H1 (cell line): Measurements from ENCODE around the gene TSKS. TPM values are rescaled to one million over a fixed set of nuclear protein-coding genes. Genes with fewer than 3 reads are reported as not detected.

Source experiments
- CTCF ChIA-PET: fragments of 300-600 bp; sonication (Branson Sonifier 250); formaldehyde crosslinking; loops from one replicate; lab custom pipeline; 2021; ENCODE audit not compliant: partially characterized antibody; lab: Charles Lee
- POLR2A ChIA-PET: fragments of 300-600 bp; sonication (Branson Sonifier 250); formaldehyde crosslinking; loops from one replicate; lab custom pipeline; 2021; ENCODE audit warnings: inconsistent platforms; ENCODE audit not compliant: partially characterized antibody; lab: Charles Lee
- DNase-seq, 2 experiments: peaks; one replicate each; pipeline versions ENCODE4 v3.0.0 to v3.0.0-alpha.2; 2010 to 2022; ENCODE audit warnings: low spot score in 2 of 2, low read depth in 1 of 2, mixed read lengths in 1 of 2
- FAIRE-seq: peaks from 2 replicates; lab custom pipeline; 2011; peaks lifted over from hg19 to GRCh38; lab: Jason Lieb, UNC
- H2AFZ ChIP-seq: 2 replicates; pipeline ENCODE4 v1.8.1; 2012; ENCODE audit warnings: low read length, inconsistent platforms
- H2AK5ac ChIP-seq: 2 replicates; pipeline ENCODE4 v1.6.1; 2013; ENCODE audit warnings: low read depth, low read length
- H2BK120ac ChIP-seq: replicated peaks from 2 replicates; pipeline ENCODE3; 2013; ENCODE audit warnings: low read depth, low read length, inconsistent platforms
- H2BK12ac ChIP-seq: 2 replicates; pipeline ENCODE4 v1.6.1; 2013; ENCODE audit warnings: low read depth, low read length
- H2BK15ac ChIP-seq: 2 replicates; pipeline ENCODE4 v1.6.1; 2013; ENCODE audit warnings: low read length
- H2BK20ac ChIP-seq: 2 replicates; pipeline ENCODE4 v1.6.1; 2013; ENCODE audit warnings: low read length
- H2BK5ac ChIP-seq: 2 replicates; pipeline ENCODE4 v1.6.1; 2013; ENCODE audit warnings: low read depth, low read length
- H3K14ac ChIP-seq: 2 replicates; pipeline ENCODE4 v1.6.1; 2013; ENCODE audit warnings: inconsistent platforms; ENCODE audit not compliant: insufficient read length
- H3K18ac ChIP-seq: 2 replicates; pipeline ENCODE4 v1.6.1; 2013; ENCODE audit warnings: low read length; ENCODE audit errors: extremely low read depth
- H3K23ac ChIP-seq: 2 replicates; pipeline ENCODE4 v1.6.1; 2013; ENCODE audit warnings: inconsistent platforms; ENCODE audit not compliant: insufficient read length
- H3K23me2 ChIP-seq: 2 replicates; pipeline ENCODE4 v1.6.1; 2013; ENCODE audit warnings: low read depth, low read length
- H3K27ac ChIP-seq: 2 replicates; pipeline ENCODE4 v1.6.1; 2011; ENCODE audit warnings: low read depth, low read length, inconsistent platforms
- H3K27me3 ChIP-seq, 4 experiments: replicated peaks in 1 of 4; 1 replicate in 1 of 4; 2 replicates in 3 of 4; pipeline versions ENCODE4 v1.6.1 to v1.8.1; 2011 to 2013; ENCODE audit warnings: low read length in 3 of 4, mild to moderate bottlenecking in 3 of 4, inconsistent platforms in 2 of 4, mixed read lengths in 2 of 4, moderate library complexity in 1 of 4; ENCODE audit not compliant: control insufficient read depth in 3 of 4, insufficient read depth in 3 of 4; ENCODE audit errors: extremely low read depth in 1 of 4
- H3K36me3 ChIP-seq, 4 experiments: 2 replicates each; pipeline versions ENCODE4 v1.6.1 to v1.8.1; 2011 to 2013; ENCODE audit warnings: mild to moderate bottlenecking in 4 of 4, low read length in 3 of 4, moderate library complexity in 2 of 4, control low read depth in 1 of 4, inconsistent platforms in 1 of 4; ENCODE audit not compliant: insufficient read depth in 4 of 4, control insufficient read depth in 2 of 4
- H3K4ac ChIP-seq: replicated peaks from 2 replicates; pipeline ENCODE3; 2013; ENCODE audit warnings: low read length, low read depth, mixed read lengths, inconsistent platforms; ENCODE audit not compliant: insufficient read length
- H3K4me1 ChIP-seq, 4 experiments: replicated peaks in 1 of 4; 1 replicate in 1 of 4; 2 replicates in 3 of 4; pipeline versions ENCODE4 v1.6.1 to v1.8.1; 2011 to 2013; ENCODE audit warnings: low read length in 3 of 4, inconsistent platforms in 2 of 4, mixed read lengths in 1 of 4; ENCODE audit not compliant: insufficient read depth in 4 of 4, control insufficient read depth in 3 of 4
- H3K4me2 ChIP-seq, 2 experiments: 2 replicates each; pipeline versions ENCODE4 v1.6.1 to v1.8.1; 2011 to 2013; ENCODE audit warnings: low read depth in 2 of 2, low read length in 2 of 2, control low read depth in 1 of 2, inconsistent platforms in 1 of 2, mild to moderate bottlenecking in 1 of 2; ENCODE audit not compliant: insufficient read depth in 1 of 2
- H3K4me3 ChIP-seq, 4 experiments: fragments of 200-600, 300-600 bp in 1 of 4; sonication (generic), shearing (Covaris generic), sonication (Bioruptor Twin) in 1 of 4; 2 replicates each; pipeline versions ENCODE4 v1.5.1 to v1.8.1; 2011 to 2016; ENCODE audit warnings: low read length in 4 of 4, low read depth in 3 of 4, control low read depth in 2 of 4, inconsistent platforms in 2 of 4, mild to moderate bottlenecking in 2 of 4, mixed read lengths in 1 of 4, moderate library complexity in 1 of 4; ENCODE audit not compliant: insufficient read depth in 2 of 4; ENCODE audit errors: extremely low read depth in 1 of 4
- H3K56ac ChIP-seq: replicated peaks from 2 replicates; pipeline ENCODE3; 2013; ENCODE audit warnings: low read depth, mild to moderate bottlenecking, mixed read lengths, low read length, inconsistent platforms; ENCODE audit not compliant: insufficient read length
- H3K79me1 ChIP-seq: 2 replicates; pipeline ENCODE4 v1.6.1; 2013; ENCODE audit warnings: low read depth, low read length, control low read depth
- H3K79me2 ChIP-seq, 2 experiments: 2 replicates each; pipeline versions ENCODE4 v1.6.1 to v1.8.1; 2012 to 2013; ENCODE audit warnings: low read length in 2 of 2, mild to moderate bottlenecking in 2 of 2, inconsistent platforms in 1 of 2; ENCODE audit not compliant: insufficient read depth in 2 of 2, control insufficient read depth in 1 of 2
- H3K9ac ChIP-seq, 4 experiments: replicated peaks in 1 of 4; 1 replicate in 1 of 4; 2 replicates in 3 of 4; pipeline versions ENCODE4 v1.6.1 to v1.8.1; 2011 to 2013; ENCODE audit warnings: low read depth in 3 of 4, low read length in 3 of 4, control low read depth in 2 of 4, mild to moderate bottlenecking in 2 of 4, moderate library complexity in 2 of 4, inconsistent platforms in 1 of 4; ENCODE audit errors: extremely low read depth in 1 of 4
- H3K9me3 ChIP-seq, 2 experiments: 2 replicates each; pipeline versions ENCODE4 v1.6.1 to v1.8.1; 2012 to 2013; ENCODE audit warnings: mild to moderate bottlenecking in 2 of 2, moderate library complexity in 2 of 2, control low read depth in 1 of 2, inconsistent platforms in 1 of 2, low read depth in 1 of 2, low read length in 1 of 2, mixed read lengths in 1 of 2; ENCODE audit not compliant: insufficient read depth in 2 of 2
- H4K20me1 ChIP-seq, 2 experiments: replicated peaks in 1 of 2; 2 replicates each; pipeline versions ENCODE3 to v1.8.1; 2011 to 2013; ENCODE audit warnings: inconsistent platforms in 2 of 2, low read length in 2 of 2, mild to moderate bottlenecking in 1 of 2; ENCODE audit not compliant: insufficient read depth in 2 of 2, control insufficient read depth in 1 of 2
- H4K5ac ChIP-seq: 2 replicates; pipeline ENCODE4 v1.6.1; 2013; ENCODE audit warnings: low read length, low read depth, mixed read lengths, inconsistent platforms; ENCODE audit not compliant: insufficient read length
- H4K8ac ChIP-seq: 2 replicates; pipeline ENCODE4 v1.8.0; 2013; ENCODE audit warnings: mild to moderate bottlenecking, moderate library complexity, low read length, inconsistent platforms; ENCODE audit not compliant: insufficient read depth; ENCODE audit errors: extremely low read depth
- H4K91ac ChIP-seq: replicated peaks from 2 replicates; pipeline ENCODE3; 2013; ENCODE audit warnings: low read length, mixed read lengths, inconsistent platforms; ENCODE audit not compliant: insufficient read length
- BACH1 ChIP-seq: IDR thresholded peaks from 2 replicates; pipeline ENCODE4 v1.6.1; 2012; ENCODE audit warnings: low read length, improper control_type of control experiment
- EGR1 ChIP-seq: IDR thresholded peaks from 2 replicates; pipeline ENCODE4 v1.6.1; 2011; ENCODE audit warnings: low read depth, low read length, borderline replicate concordance
- HDAC2 ChIP-seq, 2 experiments: fragments of 300-600 bp in 1 of 2; sonication (generic) in 1 of 2; IDR thresholded peaks; 2 replicates each; pipeline ENCODE4 v1.6.1; 2011 to 2012; ENCODE audit warnings: low read depth in 2 of 2, low read length in 2 of 2, mild to moderate bottlenecking in 2 of 2, moderate library complexity in 2 of 2, borderline replicate concordance in 1 of 2, inconsistent platforms in 1 of 2
- NRF1 ChIP-seq: IDR thresholded peaks from 2 replicates; pipeline ENCODE4 v1.6.1; 2011; ENCODE audit warnings: mild to moderate bottlenecking, low read depth, low read length, improper control_type of control experiment
- PHF8 ChIP-seq: fragments of 200-600 bp; sonication (generic); conservative IDR thresholded peaks from 2 replicates; pipeline ENCODE4 v1.7.1; 2012; ENCODE audit warnings: low read depth, mild to moderate bottlenecking, inconsistent platforms, low read length, moderate library complexity
- RBBP5 ChIP-seq: IDR thresholded peaks from 2 replicates; pipeline ENCODE4 v1.7.1; 2012; ENCODE audit warnings: low read depth, mild to moderate bottlenecking, inconsistent platforms, low read length, moderate library complexity, borderline replicate concordance
- RXRA ChIP-seq: IDR thresholded peaks from 2 replicates; pipeline ENCODE4 v1.6.1; 2011; ENCODE audit warnings: low read depth, mild to moderate bottlenecking, low read length, moderate library complexity; ENCODE audit not compliant: insufficient read depth
- SP1 ChIP-seq: IDR thresholded peaks from 2 replicates; pipeline ENCODE4 v1.6.1; 2011; ENCODE audit warnings: low read depth, low read length
- TAF7 ChIP-seq: optimal IDR thresholded peaks from 2 replicates; pipeline ENCODE3; 2011; ENCODE audit warnings: low read depth, mild to moderate bottlenecking, inconsistent platforms, low read length, moderate library complexity, borderline replicate concordance
- TBP ChIP-seq: IDR thresholded peaks from 2 replicates; pipeline ENCODE4 v1.6.1; 2011; ENCODE audit warnings: low read depth, low read length, improper control_type of control experiment
- WGBS, 2 experiments: shearing (Covaris generic) in 1 of 2; methylation state at CpG; one replicate each; pipeline versions ENCODE4 v1.1.6 to v1.1.7; 2013 to 2015; ENCODE audit warnings: low lambda C conversion rate in 2 of 2, mixed read lengths in 2 of 2, inconsistent platforms in 1 of 2, low coverage in 1 of 2, missing lambda C conversion rate in 1 of 2; ENCODE audit not compliant: insufficient replicate concordance in 2 of 2, insufficient coverage in 1 of 2, insufficient read length in 1 of 2; ENCODE audit errors: extremely low coverage in 1 of 2, missing lambda C conversion rate in 1 of 2; 5-methylcytosine and 5-hydroxymethylcytosine counted together
- polyA plus RNA-seq, 7 experiments: library from polyadenylated mRNA; depleted of rRNA in 3 of 7; stranded (reverse) in 5 of 7; unstranded in 2 of 7; fragments of >200 nt in 5 of 7; fragments of 200-250 nt in 2 of 7; gene quantifications; 1 replicate in 5 of 7; 2 replicates in 1 of 7; 4 replicates in 1 of 7; pipeline versions ENCODE4 v1.2.1 to v1.2.3, GENCODE V29; 2011 to 2013; ENCODE audit warnings: missing spikeins in 2 of 7, mixed read lengths in 2 of 7
- total RNA-seq: library from RNA; stranded (reverse); fragmentation: NEBNext Ultra II Directional; extraction: Animal tissue kit (Norgen Biotek cat#: 25700); gene quantifications from 2 replicates; pipeline ENCODE4 v1.2.1, GENCODE V29; 2021

The TSKS gene
- total and polyA plus RNA-seq, 2 of the 8 experiments (the other 6 are each of a cell fraction or from before 2014, with no cell fraction given) = 0.21 TPM; not detected in 1

GRCh38 chr19:49691243-49692146, 71.6 kb downstream of the TSKS start:
- H3K4me2 ChIP-seq = peak overlapping the region; percentile 93 to 99
- H2AFZ ChIP-seq = peak overlapping the region; percentile 28; the same call in 1 of the 2 replicates
- H2BK12ac ChIP-seq = no peak overlapping the region
- H3K4me3 ChIP-seq = peak overlapping the region; percentile 88 to 94 (median 92)
- H3K36me3 ChIP-seq = peaks cover 3 to 22% (median 7%) of the 10 kb centered on the region in 4 experiments; a peak in 6 of 8 replicates
- H3K56ac ChIP-seq = peak overlapping the region; percentile 14
- DNase-seq (peak in 1 of 2 experiments; percentile 84), FAIRE-seq (no peak)
- ChIA-PET POLR2A (interaction anchor here (0.6 to 12.2 kb wide), 30 partner anchors 8 to 496 kb away, joined by 3 to 168 read pairs (median 4); partner anchors contain the start of genes AKT1S1, AP2A1, BCL2L12 and IRF3), CTCF (interaction anchor here (1.2 to 3.4 kb wide), 7 partner anchors 11 to 114 kb away, joined by 4 to 11 read pairs (median 5); no protein-coding TSS in a partner anchor)
- H2BK5ac ChIP-seq = peak overlapping the region; percentile 44; the same call in 1 of the 2 replicates
- peak overlapping the region; percentile 86 for H3K4ac ChIP-seq
- H3K14ac ChIP-seq = no peak overlapping the region
- H3K27ac ChIP-seq = no peak overlapping the region
- H3K27me3 ChIP-seq = no peaks in the 10 kb centered on the region
- H4K5ac ChIP-seq = peak overlapping the region; percentile 87
- peaks cover 20% of the 10 kb centered on the region for H3K23me2 ChIP-seq
- peaks cover 0 to 9% of the 10 kb centered on the region in 2 experiments; a peak in 1 of 4 replicates for H3K79me2 ChIP-seq
- no peak overlapping the region for H3K23ac ChIP-seq
- no peak overlapping the region for H2BK20ac ChIP-seq
- no peak overlapping the region for H2AK5ac ChIP-seq
- WGBS, 2 experiments = 3% methylated on average over 37 of the region's 39 CpGs; no CpG with 5 or more reads in 1 of the 2 experiments
- peak overlapping the region in 3 of 4 experiments; percentile 0 to 32 (median 2); a peak in 4 of 7 replicates for H3K9ac ChIP-seq
- no peak overlapping the region for H4K8ac ChIP-seq
- H3K4me1 ChIP-seq = peaks cover 0 to 25% (median 13%) of the 10 kb centered on the region in 4 experiments; a peak in 6 of 7 replicates
- H2BK15ac ChIP-seq = peak overlapping the region; percentile 92; the same call in 1 of the 2 replicates
- peak overlapping the region; percentile 91 for H3K18ac ChIP-seq
- peak overlapping the region; percentile 15 for H4K91ac ChIP-seq
- H2BK120ac ChIP-seq = no peak overlapping the region
- no peaks in the 10 kb centered on the region for H3K79me1 ChIP-seq
- H4K20me1 ChIP-seq = peaks cover 0 to 16% of the 10 kb centered on the region in 2 experiments
- no peaks in the 10 kb centered on the region for H3K9me3 ChIP-seq
- TF ChIP-seq EGR1 = no peak
- no peak for TF ChIP-seq BACH1
- no peak for TF ChIP-seq PHF8
- peak; percentile 71 for TF ChIP-seq NRF1
- TF ChIP-seq HDAC2 (IDR thresholded peaks at IDR 0.05; ENCODE audit: borderline replicate concordance in 1 of 2, low read depth in 2 of 2, low read length in 2 of 2) = peak in 1 of 2 experiments; percentile 1; a peak in 1 of 4 replicates
- TF ChIP-seq RBBP5 = no peak
- TF ChIP-seq SP1 = 0 out of 2 replicates have a peak, but pooled peaks have one; percentile 4
- no peak for TF ChIP-seq RXRA
- TF ChIP-seq TBP = no peak
- no peak for TF ChIP-seq TAF7
